Measurements from ENCODE around the gene CSNK1G3.

Gene CSNK1G3

DNA sequence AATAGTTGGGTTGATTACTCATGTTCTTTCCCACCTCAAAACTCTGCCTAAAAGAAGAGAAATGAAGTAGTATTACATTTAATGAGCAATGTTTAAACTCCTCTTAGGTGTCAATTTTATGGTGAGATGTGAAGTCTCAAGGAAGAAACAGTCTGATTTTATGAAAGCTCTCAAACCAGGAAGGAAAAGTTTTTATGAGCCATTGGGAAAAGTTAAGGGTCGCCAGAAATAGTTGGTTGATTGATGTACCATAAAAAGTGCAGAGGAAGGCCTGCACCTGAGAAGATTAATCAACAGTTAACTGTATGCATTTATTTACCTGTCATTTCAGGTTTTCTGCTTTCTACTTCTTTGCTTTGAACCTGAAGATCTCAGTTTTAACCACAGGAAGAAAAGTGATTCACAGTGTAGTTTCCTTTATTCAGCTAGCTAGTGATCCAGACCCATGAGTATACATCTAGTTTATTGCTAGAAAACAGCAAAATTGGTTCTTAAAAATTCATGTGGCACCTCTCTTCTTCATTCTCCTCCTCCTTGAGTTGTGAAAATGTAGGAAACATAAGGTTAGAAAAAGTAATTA, 133.1 kb downstream of the CSNK1G3 start:
- no peak for TF ChIP-seq CTCF (conservative IDR thresholded peaks at IDR 0.05)
- no peak overlapping the region for H3K27ac ChIP-seq

GRCh38 chr5:123647066-123647465, 135.1 kb downstream of the CSNK1G3 start:
- H3K27ac ChIP-seq = no peak overlapping the region
- no peak for TF ChIP-seq CTCF (conservative IDR thresholded peaks at IDR 0.05)

DNA sequence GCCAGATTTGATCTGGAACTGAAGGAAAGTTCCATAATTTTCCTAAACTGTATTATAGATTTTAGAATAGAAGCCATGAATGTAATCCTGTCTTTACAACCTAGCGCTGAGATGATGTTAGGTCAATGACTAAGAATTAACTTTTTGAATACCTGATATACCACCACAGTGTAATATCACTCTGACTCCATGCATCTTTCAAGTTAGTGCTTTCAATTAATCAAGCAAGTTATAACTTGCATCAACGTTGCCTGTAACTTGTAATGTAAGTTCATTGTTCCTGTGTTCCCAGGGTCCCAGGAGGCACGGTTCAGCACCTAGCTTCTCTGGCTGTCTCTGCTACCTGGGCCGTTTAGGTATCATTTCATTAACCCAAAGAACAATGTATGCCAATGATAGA, 139.3 kb downstream of the CSNK1G3 start:
- no peak for TF ChIP-seq CTCF (conservative IDR thresholded peaks at IDR 0.05)
- no peak overlapping the region for H3K27ac ChIP-seq

GRCh38 chr5:123659011-123659410, 147.0 kb downstream of the CSNK1G3 start:
- no peak overlapping the region for H3K27ac ChIP-seq
- no peak for TF ChIP-seq CTCF (conservative IDR thresholded peaks at IDR 0.05)

- TF ChIP-seq CTCF (conservative IDR thresholded peaks at IDR 0.05) = no peak
- no peak overlapping the region for H3K27ac ChIP-seq
These were observed 147.5 kb downstream of the CSNK1G3 start for GRCh38 chr5:123659495-123659894.

GRCh38 chr5:123664961-123665360, 153.0 kb downstream of the CSNK1G3 start:
- no peak for TF ChIP-seq CTCF (conservative IDR thresholded peaks at IDR 0.05)
- no peak overlapping the region for H3K27ac ChIP-seq

- TF ChIP-seq CTCF (conservative IDR thresholded peaks at IDR 0.05) = 0 out of 2 replicates have a peak, but pooled peaks have one; percentile 27
These were observed 153.9 kb downstream of the CSNK1G3 start for GRCh38 chr5:123665822-123666371.

More at GRCh38 chr5:123665822-123666371, 153.9 kb downstream of the CSNK1G3 start:
- no peak overlapping the region for H3K27ac ChIP-seq

Data from VCaP (cell line).